Osteoblast (primary cell): ENCODE measurements around the gene RAB20. TPM values are rescaled to one million over a fixed set of nuclear protein-coding genes. Genes with fewer than 3 reads are reported as not detected.

ENCODE experiments used
- DNase-seq: peaks from one replicate; pipeline ENCODE4 v3.0.0; 2011; ENCODE audit warnings: low spot score, mixed read lengths; ENCODE audit not compliant: insufficient read length; ENCODE audit errors: missing footprints
- H2AFZ ChIP-seq: 2 replicates; pipeline ENCODE4 v1.6.0; 2011; ENCODE audit warnings: mild to moderate bottlenecking, low read length
- H3K27ac ChIP-seq: 2 replicates; pipeline ENCODE4 v1.5.1; 2011; ENCODE audit warnings: mild to moderate bottlenecking, low read depth, low read length, moderate library complexity
- H3K27me3 ChIP-seq: 2 replicates; pipeline ENCODE4 v1.6.0; 2012; ENCODE audit warnings: mild to moderate bottlenecking, control low read depth, inconsistent platforms, low read length, moderate library complexity; ENCODE audit not compliant: insufficient read depth
- H3K36me3 ChIP-seq: 2 replicates; pipeline ENCODE4 v1.5.1; 2011; ENCODE audit warnings: mild to moderate bottlenecking, low read length, control low read depth, moderate library complexity; ENCODE audit not compliant: insufficient read depth
- H3K4me1 ChIP-seq: 2 replicates; pipeline ENCODE4 v1.5.1; 2011; ENCODE audit warnings: mild to moderate bottlenecking, low read length, control low read depth, moderate library complexity; ENCODE audit not compliant: insufficient read depth
- H3K4me2 ChIP-seq: 2 replicates; pipeline ENCODE4 v1.6.0; 2011; ENCODE audit warnings: mild to moderate bottlenecking, low read length; ENCODE audit not compliant: insufficient read depth
- H3K4me3 ChIP-seq: fragments of 200-600 bp; sonication (generic); 3 replicates; pipeline ENCODE4 v1.5.1; 2012; ENCODE audit warnings: mild to moderate bottlenecking, low read length, inconsistent platforms; ENCODE audit not compliant: insufficient read depth
- H3K79me2 ChIP-seq: 2 replicates; pipeline ENCODE4 v1.6.0; 2012; ENCODE audit warnings: mild to moderate bottlenecking, low read length, control low read depth, inconsistent platforms; ENCODE audit not compliant: insufficient read depth
- H3K9me3 ChIP-seq: 2 replicates; pipeline ENCODE4 v1.5.1; 2011; ENCODE audit warnings: low read depth, low read length, control low read depth
- H4K20me1 ChIP-seq: 2 replicates; pipeline ENCODE4 v1.6.0; 2012; ENCODE audit warnings: mild to moderate bottlenecking, low read length, control low read depth; ENCODE audit not compliant: insufficient read depth
- CTCF ChIP-seq: IDR thresholded peaks from 2 replicates; pipeline ENCODE4 v1.5.1; 2011; ENCODE audit warnings: mild to moderate bottlenecking, low read depth, low read length, moderate library complexity; ENCODE audit errors: extremely low read depth
- total RNA-seq: library from RNA; depleted of rRNA; stranded (reverse); fragments of >200 nt; gene quantifications from 2 replicates; pipeline ENCODE4 v1.2.3, GENCODE V29; 2012

RAB20 gene
- total RNA-seq, 1 donor: 3.6 TPM

DNA sequence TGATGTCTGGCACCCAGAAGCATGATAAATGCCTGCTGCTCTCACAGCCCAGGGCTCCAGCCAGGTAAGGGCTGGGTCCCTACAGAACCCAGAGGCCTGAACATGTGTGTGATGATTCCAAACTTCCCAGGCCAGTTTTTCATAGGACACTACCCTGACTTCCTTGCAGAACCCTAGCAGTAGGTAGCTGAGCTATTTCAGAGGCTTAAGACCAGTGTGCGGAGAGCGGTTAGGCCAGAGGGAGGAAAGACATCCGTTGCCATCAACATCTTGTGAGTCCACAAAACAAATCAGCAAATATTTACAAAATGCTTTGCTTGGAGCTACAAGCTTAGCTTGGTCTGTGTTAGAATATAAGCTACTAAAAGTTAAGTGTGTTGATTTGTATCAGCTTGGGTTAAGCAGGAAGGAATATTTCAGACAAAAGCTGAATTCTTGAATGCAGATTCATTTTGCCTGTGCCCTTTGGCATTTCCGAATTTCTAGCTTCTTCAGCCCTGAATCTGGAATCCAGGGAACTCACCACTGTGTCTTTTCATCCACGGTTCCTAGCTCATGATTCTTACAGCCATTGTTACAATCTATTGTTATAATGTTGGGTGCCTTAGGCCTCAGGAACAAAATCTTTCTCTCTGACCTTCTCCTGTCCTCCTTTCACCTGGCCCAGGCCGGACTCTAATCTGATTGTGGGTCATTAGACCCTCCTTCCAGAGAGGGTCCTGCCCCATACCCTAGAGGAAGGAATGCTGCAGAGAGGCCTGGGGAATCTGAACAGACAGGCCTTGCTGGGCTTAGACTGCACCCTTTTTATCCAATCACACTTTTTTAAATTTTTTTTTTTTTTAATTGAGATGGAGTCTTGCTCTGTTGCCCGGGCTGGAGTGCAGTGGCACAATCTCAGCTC, 12.4 kb downstream of the RAB20 start:
- DNase-seq: no peak
- no peaks in the 10 kb centered on the region for H3K9me3 ChIP-seq
- no peak for TF ChIP-seq CTCF
- no peak overlapping the region for H3K4me3 ChIP-seq
- no peaks in the 10 kb centered on the region for H3K79me2 ChIP-seq
- H3K4me2 ChIP-seq: no peak overlapping the region
- no peak overlapping the region for H2AFZ ChIP-seq
- no peaks in the 10 kb centered on the region for H3K27me3 ChIP-seq
- no peak overlapping the region for H3K27ac ChIP-seq
- no peaks in the 10 kb centered on the region for H3K36me3 ChIP-seq
- H4K20me1 ChIP-seq: no peaks in the 10 kb centered on the region
- peaks cover 14% of the 10 kb centered on the region for H3K4me1 ChIP-seq

- peak overlapping the region; percentile 31 for H3K4me2 ChIP-seq
These were observed 14.6 kb downstream of the RAB20 start for GRCh38 chr13:110546926-110547325.

DNA sequence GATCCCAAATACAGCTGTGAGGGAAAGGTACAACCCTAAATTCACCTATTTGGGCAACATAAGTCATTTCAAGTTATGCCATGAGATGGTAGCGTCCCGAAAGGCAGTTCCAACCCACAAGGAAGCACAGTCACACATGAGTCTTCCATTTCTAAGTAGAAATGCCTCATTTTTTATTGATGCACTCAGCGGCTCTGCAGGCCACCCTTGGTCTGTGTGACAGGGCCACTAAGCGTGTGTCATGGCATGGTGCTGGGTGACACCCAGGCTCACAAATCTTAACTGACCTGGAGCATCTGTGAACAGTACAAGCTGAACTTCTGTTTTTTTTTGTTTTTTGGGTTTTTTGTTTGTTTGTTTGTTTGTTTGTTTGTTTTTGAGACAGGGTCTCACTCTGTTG, 15.1 kb downstream of the RAB20 start:
- Histone ChIP-seq H3K36me3 (no peaks in the 10 kb centered on the region), H3K9me3 (no peaks in the 10 kb centered on the region), H3K4me1 (peaks cover 14% of the 10 kb centered on the region), H3K4me3 (no peak overlapping the region), H3K4me2 (peak overlapping the region; percentile 17), H3K27me3 (no peaks in the 10 kb centered on the region), H3K27ac (no peak overlapping the region), H2AFZ (no peak overlapping the region), H3K79me2 (no peaks in the 10 kb centered on the region), H4K20me1 (no peaks in the 10 kb centered on the region)
- no peak for TF ChIP-seq CTCF
- DNase-seq: no peak

More at GRCh38 chr13:110546926-110547325, 14.6 kb downstream of the RAB20 start:
- peak; percentile 92 for DNase-seq
- Histone ChIP-seq H3K9me3 (no peaks in the 10 kb centered on the region), H2AFZ (no peak overlapping the region), H3K27ac (no peak overlapping the region), H3K36me3 (no peaks in the 10 kb centered on the region), H3K4me3 (no peak overlapping the region), H3K4me1 (peaks cover 14% of the 10 kb centered on the region), H3K27me3 (no peaks in the 10 kb centered on the region), H4K20me1 (no peaks in the 10 kb centered on the region), H3K79me2 (no peaks in the 10 kb centered on the region)
- TF ChIP-seq CTCF: no peak

- Histone ChIP-seq H3K4me3 (no peak overlapping the region), H3K27ac (no peak overlapping the region), H2AFZ (no peak overlapping the region), H3K36me3 (no peaks in the 10 kb centered on the region), H3K4me1 (peaks cover 13% of the 10 kb centered on the region), H3K79me2 (no peaks in the 10 kb centered on the region), H3K9me3 (no peaks in the 10 kb centered on the region), H3K27me3 (no peaks in the 10 kb centered on the region), H4K20me1 (no peaks in the 10 kb centered on the region), H3K4me2 (no peak overlapping the region)
- no peak for TF ChIP-seq CTCF
- DNase-seq: no peak
These were observed 19.2 kb downstream of the RAB20 start for GRCh38 chr13:110542169-110542796.
